Measurements from ENCODE around the gene B4GALT6.
"Not testable (repeated sequence)": the region's sequence is repeated elsewhere in the genome, so short reads cannot be mapped to it uniquely, and the experiment has no call there.

The B4GALT6 gene

GRCh38 chr18:31684279-31685096 is at the start of gene B4GALT6:
B4GALT6 (minus strand) TSS chr18:31684581; CDS start chr18:31684426, 155 bp downstream.
- no peaks in the 10 kb centered on the region for H3K36me3 ChIP-seq (ENCODE audit: insufficient read depth)
- no peaks in the 10 kb centered on the region for H3K27me3 ChIP-seq (ENCODE audit: insufficient read depth, low read depth)
- H3K27ac ChIP-seq = peak within 1 kb of the TSS; percentile 71
- peak within 1 kb of the TSS; percentile 91 for H3K4me2 ChIP-seq
- H3K4me1 ChIP-seq (ENCODE audit: low read depth, poor library complexity, severe bottlenecking) = peaks cover 19% of the 10 kb centered on the region
- peak within 1 kb of the TSS; percentile 81 for H2AFZ ChIP-seq (ENCODE audit: low read depth)
- no peak within 1 kb of the TSS for H3K4me3 ChIP-seq (IDR thresholded peaks at IDR 0.05; ENCODE audit: insufficient read depth, low read depth, low read length)
- H4K20me1 ChIP-seq (ENCODE audit: insufficient read depth) = no peaks in the 10 kb centered on the region
- TF ChIP-seq CTCF (conservative IDR thresholded peaks at IDR 0.05; ENCODE audit: low read depth, low read length) = no peak
- no peaks in the 10 kb centered on the region for H3K79me2 ChIP-seq (ENCODE audit: insufficient read depth, low read depth)
- H3K9ac ChIP-seq = peak within 1 kb of the TSS; percentile 70

GRCh38 chr18:31731628-31732027 is 47.2 kb upstream of the B4GALT6 start:
- H4K20me1 ChIP-seq (ENCODE audit: insufficient read depth) = no peaks in the 10 kb centered on the region
- H3K27me3 ChIP-seq (ENCODE audit: insufficient read depth, low read depth) = no peaks in the 10 kb centered on the region
- H3K36me3 ChIP-seq (ENCODE audit: insufficient read depth) = no peaks in the 10 kb centered on the region
- H3K79me2 ChIP-seq (ENCODE audit: insufficient read depth, low read depth) = no peaks in the 10 kb centered on the region
- no peak overlapping the region for H3K9ac ChIP-seq
- no peak for TF ChIP-seq CTCF (conservative IDR thresholded peaks at IDR 0.05; ENCODE audit: low read depth, low read length)
- no peak overlapping the region for H2AFZ ChIP-seq (ENCODE audit: low read depth)
- no peaks in the 10 kb centered on the region for H3K4me1 ChIP-seq (ENCODE audit: low read depth, poor library complexity, severe bottlenecking)
- no peak overlapping the region for H3K4me3 ChIP-seq (IDR thresholded peaks at IDR 0.05; ENCODE audit: insufficient read depth, low read depth, low read length)
- no peak overlapping the region for H3K4me2 ChIP-seq
- H3K27ac ChIP-seq = no peak overlapping the region

- H3K4me3 ChIP-seq (IDR thresholded peaks at IDR 0.05; ENCODE audit: insufficient read depth, low read depth, low read length); H3K27me3 ChIP-seq (ENCODE audit: insufficient read depth, low read depth); H3K4me2 ChIP-seq; H3K27ac ChIP-seq; H3K4me1 ChIP-seq (ENCODE audit: low read depth, poor library complexity, severe bottlenecking); H4K20me1 ChIP-seq (ENCODE audit: insufficient read depth); H2AFZ ChIP-seq (ENCODE audit: low read depth); H3K9ac ChIP-seq; H3K79me2 ChIP-seq (ENCODE audit: insufficient read depth, low read depth); H3K36me3 ChIP-seq (ENCODE audit: insufficient read depth): not testable (repeated sequence)
Measured at GRCh38 chr18:31729196-31729595, 44.8 kb upstream of the B4GALT6 start.

- no peak for TF ChIP-seq CTCF (conservative IDR thresholded peaks at IDR 0.05; ENCODE audit: low read depth, low read length)
- Histone ChIP-seq H3K27ac (no peak overlapping the region), H3K79me2 (ENCODE audit: insufficient read depth, low read depth) (no peaks in the 10 kb centered on the region), H3K9ac (no peak overlapping the region), H3K27me3 (ENCODE audit: insufficient read depth, low read depth) (no peaks in the 10 kb centered on the region), H3K4me3 (IDR thresholded peaks at IDR 0.05; ENCODE audit: insufficient read depth, low read depth, low read length) (no peak overlapping the region), H3K36me3 (ENCODE audit: insufficient read depth) (no peaks in the 10 kb centered on the region), H2AFZ (ENCODE audit: low read depth) (no peak overlapping the region), H3K4me2 (no peak overlapping the region), H3K4me1 (ENCODE audit: low read depth, poor library complexity, severe bottlenecking) (no peaks in the 10 kb centered on the region), H4K20me1 (ENCODE audit: insufficient read depth) (no peaks in the 10 kb centered on the region)
Measured at GRCh38 chr18:31723990-31724711, 39.8 kb upstream of the B4GALT6 start.

GRCh38 chr18:31723639-31723989 is 39.2 kb upstream of the B4GALT6 start:
- Histone ChIP-seq H3K27me3 (ENCODE audit: insufficient read depth, low read depth) (no peaks in the 10 kb centered on the region), H3K4me1 (ENCODE audit: low read depth, poor library complexity, severe bottlenecking) (no peaks in the 10 kb centered on the region), H3K9ac (no peak overlapping the region), H4K20me1 (ENCODE audit: insufficient read depth) (no peaks in the 10 kb centered on the region), H2AFZ (ENCODE audit: low read depth) (no peak overlapping the region), H3K27ac (no peak overlapping the region), H3K36me3 (ENCODE audit: insufficient read depth) (no peaks in the 10 kb centered on the region), H3K4me3 (IDR thresholded peaks at IDR 0.05; ENCODE audit: insufficient read depth, low read depth, low read length) (no peak overlapping the region), H3K79me2 (ENCODE audit: insufficient read depth, low read depth) (no peaks in the 10 kb centered on the region), H3K4me2 (no peak overlapping the region)
- TF ChIP-seq CTCF (conservative IDR thresholded peaks at IDR 0.05; ENCODE audit: low read depth, low read length) = no peak

All from KMS-11 (cell line).